ENCODE results near the gene PSTPIP1.
A peak's percentile ranks its signal among the peaks of the same experiment; 100 is the strongest.

The PSTPIP1 gene

GRCh38 chr15:77044228-77045042 is 49.5 kb downstream of the PSTPIP1 start:
- no peak for DNase-seq

DNA sequence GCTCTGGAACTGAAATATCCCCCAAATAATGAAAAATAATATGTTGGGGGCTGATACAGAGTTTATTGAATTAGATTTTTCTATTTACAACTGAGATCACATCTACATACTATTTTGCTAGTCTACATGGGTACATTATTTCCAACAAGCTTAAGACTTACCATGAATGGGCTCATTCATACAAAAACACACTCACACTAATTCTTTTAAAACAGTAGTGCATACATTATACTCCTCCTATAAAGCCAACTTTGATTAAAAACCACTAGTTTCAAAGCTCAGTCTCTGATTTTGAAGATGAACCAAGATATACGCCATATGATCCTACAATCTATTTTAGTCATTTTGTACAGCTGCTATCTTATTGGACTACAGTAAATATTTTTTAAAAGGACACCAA is 51.1 kb downstream of the PSTPIP1 start:
- DNase-seq = no peak

- no peak for DNase-seq
These were observed 51.9 kb downstream of the PSTPIP1 start for GRCh38 chr15:77046704-77047412.

GRCh38 chr15:77048135-77048876 is 53.4 kb downstream of the PSTPIP1 start:
- DNase-seq = peak; percentile 56

- DNase-seq = no peak
These were observed 57.6 kb downstream of the PSTPIP1 start for GRCh38 chr15:77052556-77052955.

GRCh38 chr15:77053709-77054108 is 58.8 kb downstream of the PSTPIP1 start:
- DNase-seq = no peak

DNA sequence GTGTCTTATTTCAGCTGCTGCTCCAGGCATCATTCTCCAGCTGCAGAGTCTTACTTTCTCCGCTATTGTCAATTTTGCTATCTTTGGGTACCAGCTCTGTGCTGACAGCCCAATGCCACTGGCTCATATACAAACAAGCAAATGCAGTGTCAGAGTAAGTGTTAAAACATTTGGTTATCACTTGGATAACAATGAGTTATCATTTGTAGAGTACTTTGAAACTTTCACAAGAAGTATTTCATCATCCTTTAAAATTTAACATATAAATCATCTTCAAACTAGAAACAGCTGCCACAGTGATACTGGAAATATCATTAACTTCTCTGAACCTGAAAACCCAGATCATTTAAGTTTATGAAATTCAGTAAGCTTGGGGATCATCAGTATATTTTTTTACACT is 62.1 kb downstream of the PSTPIP1 start:
- no peak for DNase-seq

- DNase-seq = peak; percentile 47
These were observed 62.8 kb downstream of the PSTPIP1 start for GRCh38 chr15:77057685-77058084.

GRCh38 chr15:77058468-77058867 is 63.5 kb downstream of the PSTPIP1 start:
- DNase-seq = no peak

DNA sequence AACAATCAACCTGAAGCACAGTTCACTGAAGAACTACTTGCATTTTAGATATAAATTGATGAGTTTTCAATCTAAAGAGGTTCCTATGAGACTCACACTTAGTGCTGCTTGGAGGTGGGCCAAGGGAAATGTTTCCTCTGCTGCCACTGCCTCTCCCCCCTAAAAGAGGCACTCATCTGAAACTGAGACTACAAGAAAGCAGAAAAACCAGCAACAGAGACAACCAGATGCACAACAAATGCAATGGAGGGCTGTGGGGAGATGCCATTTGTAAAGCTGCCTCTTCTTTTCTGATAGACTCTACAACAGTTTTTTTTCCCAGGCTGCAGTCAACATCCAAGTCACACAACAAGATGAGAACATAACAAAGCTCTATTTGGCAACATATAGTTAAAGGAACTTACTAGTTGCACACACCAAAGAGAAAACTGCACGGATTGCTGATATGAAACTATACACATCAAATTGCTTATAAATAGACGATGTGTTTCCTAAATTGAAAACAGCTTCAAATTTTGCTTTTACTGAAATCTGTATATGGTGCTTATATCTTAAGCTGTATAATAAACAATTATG is 64.9 kb downstream of the PSTPIP1 start:
- DNase-seq = no peak

GRCh38 chr15:77060546-77060945 is 65.6 kb downstream of the PSTPIP1 start:
- peak; percentile 50 for DNase-seq

GRCh38 chr15:77063249-77063648 is 68.3 kb downstream of the PSTPIP1 start:
- DNase-seq = no peak

- no peak for DNase-seq
These were observed 69.1 kb downstream of the PSTPIP1 start for GRCh38 chr15:77064063-77064462.

DNA sequence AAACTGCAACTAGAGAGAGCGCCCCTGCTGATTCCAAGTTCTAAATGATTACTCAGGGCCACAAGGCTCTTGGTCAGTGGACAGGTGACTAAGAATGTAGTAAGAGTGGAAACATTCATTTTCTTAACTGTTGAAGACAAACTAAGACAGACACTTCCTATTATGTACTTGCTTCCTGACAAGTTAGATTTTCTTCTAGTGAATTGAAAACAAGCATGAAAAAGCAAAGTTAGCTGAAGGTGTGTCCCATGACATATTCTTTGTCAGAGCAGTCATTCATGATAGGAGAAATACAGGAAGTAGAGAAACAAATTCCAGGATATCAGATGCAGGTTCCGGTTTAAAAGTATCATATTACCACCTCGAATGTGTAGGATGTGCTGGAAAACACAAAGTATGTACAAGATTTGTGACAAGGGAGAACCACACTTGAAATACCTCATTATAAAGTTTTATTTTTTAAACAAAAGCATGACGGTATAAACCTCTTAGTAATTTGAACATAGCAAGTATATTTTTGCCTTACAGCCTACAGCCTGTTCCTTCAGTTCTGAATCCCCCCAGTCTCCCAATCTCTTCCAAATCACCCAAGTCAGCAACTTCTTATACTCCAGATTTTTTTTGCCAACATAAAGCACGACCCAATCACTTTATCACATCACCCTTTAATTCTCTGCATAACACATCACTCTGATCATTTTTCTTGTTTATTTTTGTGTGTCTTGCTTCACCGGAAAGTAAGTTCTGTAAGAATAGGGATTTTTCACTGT is 69.8 kb downstream of the PSTPIP1 start:
- DNase-seq = no peak

- DNase-seq = no peak
These were observed 72.2 kb downstream of the PSTPIP1 start for GRCh38 chr15:77066971-77067690.

- no peak for DNase-seq
These were observed 72.9 kb downstream of the PSTPIP1 start for GRCh38 chr15:77067691-77068367.

DNA sequence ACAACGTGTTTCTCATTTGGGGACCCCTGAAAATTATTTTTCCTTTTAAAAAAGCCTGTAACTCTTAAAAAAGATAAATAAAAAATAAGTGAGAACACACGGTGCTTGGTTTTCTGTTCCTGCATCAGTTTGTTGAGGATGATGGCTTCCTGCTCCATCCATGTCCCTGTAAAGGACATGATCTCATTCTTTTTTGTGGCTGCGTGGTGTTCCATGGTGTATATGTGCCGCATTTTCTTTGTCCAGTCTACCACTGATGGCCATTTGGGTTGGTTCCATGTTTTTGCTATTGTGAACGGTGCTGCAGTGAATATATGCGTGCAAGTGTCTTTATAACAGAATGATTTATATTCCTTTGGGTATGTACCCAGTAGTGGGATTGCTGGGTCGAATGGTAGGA is 73.7 kb downstream of the PSTPIP1 start:
- DNase-seq = no peak

GRCh38 chr15:77069521-77070121 is 74.7 kb downstream of the PSTPIP1 start:
- no peak for DNase-seq

GRCh38 chr15:77070180-77070494 is 75.2 kb downstream of the PSTPIP1 start:
- DNase-seq = no peak

DNA sequence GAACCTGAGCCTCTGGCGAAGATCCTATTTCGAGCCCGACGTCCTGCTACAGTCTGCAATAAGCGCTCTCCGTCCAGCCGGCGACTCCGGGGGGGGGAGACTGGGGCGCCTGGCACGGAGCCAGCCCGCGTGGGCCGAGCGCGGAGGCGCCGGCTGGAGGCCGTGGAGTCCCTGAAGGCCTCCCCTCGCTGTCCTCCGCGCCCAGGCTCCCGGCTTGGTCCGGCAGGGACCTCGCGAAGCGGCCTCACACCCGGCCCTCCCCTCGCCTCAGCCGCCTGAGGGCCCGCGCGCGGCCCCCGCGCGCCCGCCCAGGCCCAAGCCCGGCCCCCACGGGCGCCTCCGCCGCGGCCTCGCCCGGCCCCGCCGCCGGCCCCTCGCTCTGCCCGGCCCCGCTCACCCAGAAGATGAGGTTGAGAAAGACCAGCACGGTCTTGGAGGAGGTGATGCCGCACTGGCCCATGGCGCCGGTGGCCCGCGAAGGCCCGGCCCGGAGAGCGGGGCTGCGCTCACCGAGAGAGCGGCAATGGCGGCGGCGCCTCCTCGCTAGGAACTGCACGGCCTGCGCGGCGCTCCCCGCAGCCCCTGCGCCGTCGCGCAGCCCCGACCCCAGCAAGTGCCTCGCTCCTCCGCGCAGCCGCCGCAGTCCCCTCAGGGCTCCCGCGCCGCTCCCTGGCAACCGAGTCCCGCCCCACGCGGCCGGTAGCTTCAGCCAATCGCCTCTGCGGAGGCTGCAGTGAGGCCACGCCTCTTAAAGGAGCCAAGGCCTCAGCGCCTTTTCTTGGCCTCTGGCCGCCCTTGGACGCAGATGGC is 75.8 kb downstream of the PSTPIP1 start, which contains the start of gene TSPAN3:
TSPAN3 (minus strand) TSS at position 615 of the 810 bp plus-strand sequence; CDS start at position 460, 155 bp downstream.
- peak; percentile 92 for DNase-seq

Data from fibroblast of skin of abdomen (primary cell).